PC-9 (cell line): ENCODE data around the gene PGAP3. TPM values are rescaled to one million over a fixed set of nuclear protein-coding genes. Genes with fewer than 3 reads are reported as not detected.

Experiments
- BruUV-seq: library from RNA; stranded (reverse); fragments of 400-500 nt; replicated peaks from 2 replicates; lab custom pipeline; 2021; lab: Mats Ljungman, UMichigan
- CTCF ChIA-PET: fragments of 300-600 bp; sonication (Branson Sonifier 250); formaldehyde crosslinking; loops from one replicate; lab custom pipeline; 2022; ENCODE audit warnings: antibody characterized with exemption; lab: Charles Lee
- POLR2A ChIA-PET: fragments of 300-600 bp; sonication (Branson Sonifier 250); formaldehyde crosslinking; loops from one replicate; lab custom pipeline; 2022; ENCODE audit warnings: antibody characterized with exemption; ENCODE audit not compliant: unreplicated experiment; lab: Charles Lee
- DNase-seq, 2 experiments: peaks; one replicate each; pipeline versions ENCODE4 v3.0.0 to v3.0.0-alpha.2; 2015 to 2022; ENCODE audit warnings: mixed read lengths in 1 of 2
- H2AFZ ChIP-seq: fragments of 200-600 bp; sonication (generic); 2 replicates; pipeline ENCODE4 v1.8.1; 2017; ENCODE audit warnings: antibody characterized with exemption
- H3F3A ChIP-seq: fragments of 200-600 bp; sonication (generic); 2 replicates; pipeline ENCODE4 v1.8.1; 2017; ENCODE audit warnings: antibody characterized with exemption, mild to moderate bottlenecking, low read depth; ENCODE audit not compliant: insufficient read depth
- H3K27ac ChIP-seq: fragments of 200-600 bp; sonication (generic); 2 replicates; pipeline ENCODE4 v1.6.1; 2016; ENCODE audit warnings: mixed run types
- H3K27me3 ChIP-seq: fragments of 200-600 bp; sonication (generic); 2 replicates; pipeline ENCODE4 v1.6.1; 2016; ENCODE audit warnings: low read depth, mixed run types; ENCODE audit not compliant: insufficient read depth
- H3K36me3 ChIP-seq: fragments of 200-600 bp; sonication (generic); 2 replicates; pipeline ENCODE4 v1.6.1; 2016; ENCODE audit warnings: low read depth, mixed run types
- H3K4me1 ChIP-seq: fragments of 200-600 bp; sonication (generic); replicated peaks from 2 replicates; pipeline ENCODE4 v1.6.1; 2016; ENCODE audit warnings: mixed run types; ENCODE audit not compliant: insufficient read depth
- H3K4me2 ChIP-seq: fragments of 200-600 bp; sonication (generic); 2 replicates; pipeline ENCODE4 v1.6.1; 2017; ENCODE audit warnings: mixed run types
- H3K4me3 ChIP-seq: fragments of 200-600 bp; sonication (generic); 2 replicates; pipeline ENCODE4 v1.6.1; 2016; ENCODE audit warnings: mixed run types
- H3K79me2 ChIP-seq: fragments of 200-600 bp; sonication (generic); 2 replicates; pipeline ENCODE4 v1.6.1; 2017; ENCODE audit warnings: low read depth, mixed run types
- H3K9me2 ChIP-seq: fragments of 200-600 bp; sonication (generic); 2 replicates; pipeline ENCODE4 v1.8.1; 2017; ENCODE audit warnings: mild to moderate bottlenecking; ENCODE audit not compliant: insufficient read depth
- H3K9me3 ChIP-seq: fragments of 200-600 bp; sonication (generic); 2 replicates; pipeline ENCODE4 v1.8.1; 2016; ENCODE audit warnings: low read depth; ENCODE audit not compliant: insufficient read depth
- H4K20me1 ChIP-seq: fragments of 200-600 bp; sonication (generic); 2 replicates; pipeline ENCODE4 v1.8.1; 2017; ENCODE audit not compliant: insufficient read depth
- CTCF ChIP-seq: fragments of 200-600 bp; sonication (generic); conservative IDR thresholded peaks from 2 replicates; pipeline ENCODE4 v1.6.1; 2017; ENCODE audit warnings: mixed run types, antibody characterized with exemption, mild to moderate bottlenecking, moderate library complexity
- EZH2 ChIP-seq: fragments of 200-600 bp; sonication (generic); IDR thresholded peaks from 2 replicates; pipeline ENCODE4 v1.8.0; 2017; ENCODE audit warnings: antibody characterized with exemption, low read depth
- intact Hi-C: fragments of 100-400 bp; cut with micrococcal nuclease; formaldehyde crosslinking; loops from one replicate; pipeline ENCODE4 v1.10.0; 2022; ENCODE audit not compliant: unreplicated experiment
- total RNA-seq: library from RNA; stranded (reverse); gene quantifications from 2 replicates; pipeline ENCODE4 v1.2.3, GENCODE V29; 2021

PGAP3 gene
- total RNA-seq, 1 experiment from 2014 or later = 15.0 TPM

GRCh38 chr17:39660397-39661385, 27.2 kb downstream of the PGAP3 start:
- peaks cover 18% of the 10 kb centered on the region for H3F3A ChIP-seq
- no peak overlapping the region for H3K27ac ChIP-seq
- no peak for TF ChIP-seq CTCF
- no peak for TF ChIP-seq EZH2
- H3K36me3 ChIP-seq = no peaks in the 10 kb centered on the region
- H3K4me1 ChIP-seq = peaks cover 12% of the 10 kb centered on the region
- no peaks in the 10 kb centered on the region for H3K27me3 ChIP-seq
- H3K9me3 ChIP-seq = no peaks in the 10 kb centered on the region
- ChIA-PET POLR2A (no interaction called here), CTCF (no interaction called here)
- no peaks in the 10 kb centered on the region for H3K79me2 ChIP-seq
- H3K4me2 ChIP-seq = no peak overlapping the region
- intact Hi-C loops = no loop called here
- H2AFZ ChIP-seq = no peak overlapping the region
- H3K4me3 ChIP-seq = no peak overlapping the region
- no TSS peak for BruUV-seq
- no peak for DNase-seq
- no peaks in the 10 kb centered on the region for H3K9me2 ChIP-seq
- H4K20me1 ChIP-seq = no peaks in the 10 kb centered on the region

- no peaks in the 10 kb centered on the region for H3K36me3 ChIP-seq
- no peaks in the 10 kb centered on the region for H3K9me3 ChIP-seq
- H2AFZ ChIP-seq = no peak overlapping the region
- no peak overlapping the region for H3K27ac ChIP-seq
- intact Hi-C loops = no loop called here
- H3K27me3 ChIP-seq = no peaks in the 10 kb centered on the region
- H3K4me3 ChIP-seq = no peak overlapping the region
- peaks cover 18% of the 10 kb centered on the region for H3F3A ChIP-seq
- DNase-seq = no peak
- ChIA-PET CTCF (interaction anchor here (0.6 kb wide), 1 partner anchor 26 kb away, joined by 4 read pairs; no protein-coding TSS in a partner anchor), POLR2A (no interaction called here)
- no peak overlapping the region for H3K4me2 ChIP-seq
- H3K79me2 ChIP-seq = no peaks in the 10 kb centered on the region
- TF ChIP-seq EZH2 (no peak), CTCF (no peak)
- no peaks in the 10 kb centered on the region for H3K9me2 ChIP-seq
- no TSS peak for BruUV-seq
- H4K20me1 ChIP-seq = no peaks in the 10 kb centered on the region
- peaks cover 12% of the 10 kb centered on the region for H3K4me1 ChIP-seq
These were observed 27.9 kb downstream of the PGAP3 start for GRCh38 chr17:39660011-39660360.

GRCh38 chr17:39659279-39660010, 28.4 kb downstream of the PGAP3 start:
- POLR2A ChIA-PET = no interaction called here
- H3K27ac ChIP-seq = no peak overlapping the region

More at GRCh38 chr17:39659279-39660010, 28.4 kb downstream of the PGAP3 start:
- H3K4me2 ChIP-seq = no peak overlapping the region
- H2AFZ ChIP-seq = no peak overlapping the region
- CTCF ChIA-PET = interaction anchor here (0.6 kb wide), 1 partner anchor 26 kb away, joined by 4 read pairs; no protein-coding TSS in a partner anchor
- peaks cover 18% of the 10 kb centered on the region for H3F3A ChIP-seq
- H3K36me3 ChIP-seq = no peaks in the 10 kb centered on the region
- peaks cover 10% of the 10 kb centered on the region for H3K4me1 ChIP-seq
- no peaks in the 10 kb centered on the region for H4K20me1 ChIP-seq
- intact Hi-C loops = no loop called here
- H3K79me2 ChIP-seq = no peaks in the 10 kb centered on the region
- no TSS peak for BruUV-seq
- no peaks in the 10 kb centered on the region for H3K9me3 ChIP-seq
- H3K9me2 ChIP-seq = no peaks in the 10 kb centered on the region
- H3K4me3 ChIP-seq = no peak overlapping the region
- no peak for TF ChIP-seq EZH2
- no peak for TF ChIP-seq CTCF
- no peaks in the 10 kb centered on the region for H3K27me3 ChIP-seq
- DNase-seq = no peak
